Jurkat, Clone E6-1 (cell line): ENCODE data around the gene NOTCH1.

Source experiments
- DNase-seq: peaks from one replicate; pipeline ENCODE4 v3.0.0-alpha.2; 2011; ENCODE audit warnings: low read depth, low spot score
- H3K4me3 ChIP-seq: 2 replicates; pipeline ENCODE4 v1.5.1; 2011; ENCODE audit warnings: mild to moderate bottlenecking, low read length, control low read depth, moderate library complexity

NOTCH1 gene

GRCh38 chr9:136459425-136459824 lies 86.4 kb downstream of the NOTCH1 start:
- DNase-seq, result no peak
- H3K4me3 ChIP-seq, result no peak overlapping the region

- no peak for DNase-seq
- no peak overlapping the region for H3K4me3 ChIP-seq
These were observed 88.5 kb downstream of the NOTCH1 start for GRCh38 chr9:136457326-136457725.

GRCh38 chr9:136456258-136456657 lies 89.6 kb downstream of the NOTCH1 start:
- no peak for DNase-seq
- H3K4me3 ChIP-seq, result no peak overlapping the region

- no peak overlapping the region for H3K4me3 ChIP-seq
- no peak for DNase-seq
These were observed 90.5 kb downstream of the NOTCH1 start for GRCh38 chr9:136455043-136456002.

GRCh38 chr9:136454026-136454796 lies 91.6 kb downstream of the NOTCH1 start:
- H3K4me3 ChIP-seq, result no peak overlapping the region
- DNase-seq, result no peak

GRCh38 chr9:136453326-136453725 lies 92.5 kb downstream of the NOTCH1 start:
- DNase-seq, result no peak
- H3K4me3 ChIP-seq, result no peak overlapping the region

- no peak overlapping the region for H3K4me3 ChIP-seq
These were observed 94.5 kb downstream of the NOTCH1 start for GRCh38 chr9:136451221-136451877.

GRCh38 chr9:136448655-136449054 lies 97.2 kb downstream of the NOTCH1 start:
- DNase-seq, result no peak
- no peak overlapping the region for H3K4me3 ChIP-seq

More at GRCh38 chr9:136451221-136451877, 94.5 kb downstream of the NOTCH1 start:
- no peak for DNase-seq

- DNase-seq, result no peak
- no peak overlapping the region for H3K4me3 ChIP-seq
These were observed 98.6 kb downstream of the NOTCH1 start for GRCh38 chr9:136447173-136447778.

- H3K4me3 ChIP-seq, result no peak overlapping the region
- no peak for DNase-seq
These were observed 100.0 kb downstream of the NOTCH1 start for GRCh38 chr9:136445799-136446198.
